ENCODE results near the gene APBA2. TPM values are rescaled to one million over a fixed set of nuclear protein-coding genes. Genes with fewer than 3 reads are reported as not detected.

The APBA2 gene
- total RNA-seq, 1 experiment from 2014 or later, result not detected

DNA sequence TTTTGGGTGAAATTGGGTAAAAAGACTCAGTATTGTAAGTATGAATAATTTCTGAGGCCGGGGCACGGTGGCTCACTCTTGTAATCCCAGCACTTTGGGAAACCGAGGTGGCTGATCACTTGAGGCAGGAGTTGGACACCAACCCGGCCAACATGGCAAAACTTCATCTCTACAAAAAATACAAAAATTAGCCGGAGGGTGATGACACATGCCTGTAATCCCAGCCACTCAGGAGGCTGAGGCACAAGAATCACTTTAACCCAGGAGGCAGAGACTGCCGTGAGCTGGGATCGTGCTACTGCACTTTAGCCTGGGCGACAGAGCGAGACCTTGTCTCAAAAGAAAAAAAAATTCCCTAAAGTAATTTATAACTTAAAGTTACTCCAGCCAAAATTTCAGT, 162.2 kb downstream of the APBA2 start:
- CTCF ChIA-PET, result no interaction called here

GRCh38 chr15:29050870-29051269, 165.1 kb downstream of the APBA2 start:
- POLR2A ChIA-PET, result no interaction called here
- no peak overlapping the region for H3K4me3 ChIP-seq (ENCODE audit: low read depth, low read length)
- Mint-ChIP-seq H3K4me3 (ENCODE audit: unreplicated experiment) (no peak overlapping the region), H3K27me3 (ENCODE audit: insufficient read depth, unreplicated experiment) (no peaks in the 10 kb centered on the region), H3K4me1 (ENCODE audit: low read depth, unreplicated experiment) (no peaks in the 10 kb centered on the region), H3K36me3 (ENCODE audit: insufficient read depth, unreplicated experiment) (no peaks in the 10 kb centered on the region), H3K9me3 (ENCODE audit: unreplicated experiment) (no peaks in the 10 kb centered on the region), H3K27ac (ENCODE audit: unreplicated experiment) (no peak overlapping the region)
- H3K27me3 ChIP-seq (replicated peaks; ENCODE audit: control insufficient read depth, insufficient read depth, low read length), result no peaks in the 10 kb centered on the region
- BruUV-seq (replicated peaks), result no TSS peak
- no peak for DNase-seq
- no peak for TF ChIP-seq CTCF (IDR thresholded peaks at IDR 0.05; ENCODE audit: insufficient read depth in 1 of 2, low read depth in 1 of 2, low read length in 1 of 2, severe bottlenecking in 1 of 2, unreplicated experiment in 1 of 2)
- intact Hi-C loops (cut with micrococcal nuclease; ENCODE audit: unreplicated experiment), result no loop called here
- H3K4me1 ChIP-seq, result no peaks in the 10 kb centered on the region
- H3K36me3 ChIP-seq (ENCODE audit: control insufficient read depth, insufficient read depth, low read length), result no peaks in the 10 kb centered on the region
- H3K9me3 ChIP-seq, result no peaks in the 10 kb centered on the region
- CTCF ChIA-PET, result no interaction called here

More for the DNA sequence above, 162.2 kb downstream of the APBA2 start:
- H3K36me3 Mint-ChIP-seq (ENCODE audit: insufficient read depth, unreplicated experiment), result no peaks in the 10 kb centered on the region
- no peak overlapping the region for H3K4me3 Mint-ChIP-seq (ENCODE audit: unreplicated experiment)
- POLR2A ChIA-PET, result no interaction called here
- Histone ChIP-seq H3K9me3 (no peaks in the 10 kb centered on the region), H3K4me3 (ENCODE audit: low read depth, low read length) (no peak overlapping the region), H3K4me1 (no peaks in the 10 kb centered on the region), H3K36me3 (ENCODE audit: control insufficient read depth, insufficient read depth, low read length) (no peaks in the 10 kb centered on the region), H3K27me3 (replicated peaks; ENCODE audit: control insufficient read depth, insufficient read depth, low read length) (no peaks in the 10 kb centered on the region)
- H3K4me1 Mint-ChIP-seq (ENCODE audit: low read depth, unreplicated experiment), result no peaks in the 10 kb centered on the region
- intact Hi-C loops (cut with micrococcal nuclease; ENCODE audit: unreplicated experiment), result no loop called here
- no peak for DNase-seq
- no peak for TF ChIP-seq CTCF (IDR thresholded peaks at IDR 0.05; ENCODE audit: insufficient read depth in 1 of 2, low read depth in 1 of 2, low read length in 1 of 2, severe bottlenecking in 1 of 2, unreplicated experiment in 1 of 2)
- H3K9me3 Mint-ChIP-seq (ENCODE audit: unreplicated experiment), result no peaks in the 10 kb centered on the region
- H3K27ac Mint-ChIP-seq (ENCODE audit: unreplicated experiment), result no peak overlapping the region
- no TSS peak for BruUV-seq (replicated peaks)
- no peaks in the 10 kb centered on the region for H3K27me3 Mint-ChIP-seq (ENCODE audit: insufficient read depth, unreplicated experiment)

DNA sequence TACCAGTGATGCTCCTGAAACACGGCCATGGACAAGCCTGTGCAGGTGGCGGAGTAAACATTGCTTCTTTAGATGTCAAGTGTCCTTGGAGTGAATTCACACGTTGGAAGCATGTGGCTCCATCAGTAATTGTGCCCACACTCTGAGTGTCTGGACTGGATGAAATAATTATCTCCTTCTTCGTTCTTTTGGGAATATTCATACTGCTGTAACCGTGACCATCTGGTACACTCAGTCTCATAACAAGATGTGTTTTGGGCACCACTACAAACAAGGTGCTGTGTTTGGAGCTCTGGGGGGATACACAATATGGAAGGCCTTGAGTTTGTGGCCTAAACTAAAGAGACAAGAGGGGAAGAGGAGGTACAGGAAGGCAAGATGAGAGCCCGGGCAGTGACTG, 165.6 kb downstream of the APBA2 start:
- BruUV-seq (replicated peaks), result no TSS peak
- ChIA-PET CTCF (no interaction called here), POLR2A (no interaction called here)
- no peaks in the 10 kb centered on the region for H3K9me3 ChIP-seq
- intact Hi-C loops (cut with micrococcal nuclease; ENCODE audit: unreplicated experiment), result no loop called here
- no peaks in the 10 kb centered on the region for H3K36me3 ChIP-seq (ENCODE audit: control insufficient read depth, insufficient read depth, low read length)
- TF ChIP-seq CTCF (IDR thresholded peaks at IDR 0.05; ENCODE audit: insufficient read depth in 1 of 2, low read depth in 1 of 2, low read length in 1 of 2, severe bottlenecking in 1 of 2, unreplicated experiment in 1 of 2), result no peak
- Mint-ChIP-seq H3K9me3 (ENCODE audit: unreplicated experiment) (no peaks in the 10 kb centered on the region), H3K4me1 (ENCODE audit: low read depth, unreplicated experiment) (no peaks in the 10 kb centered on the region), H3K36me3 (ENCODE audit: insufficient read depth, unreplicated experiment) (no peaks in the 10 kb centered on the region), H3K27me3 (ENCODE audit: insufficient read depth, unreplicated experiment) (peaks cover 3% of the 10 kb centered on the region), H3K4me3 (ENCODE audit: unreplicated experiment) (no peak overlapping the region), H3K27ac (ENCODE audit: unreplicated experiment) (no peak overlapping the region)
- no peaks in the 10 kb centered on the region for H3K27me3 ChIP-seq (replicated peaks; ENCODE audit: control insufficient read depth, insufficient read depth, low read length)
- no peak for DNase-seq
- no peaks in the 10 kb centered on the region for H3K4me1 ChIP-seq
- no peak overlapping the region for H3K4me3 ChIP-seq (ENCODE audit: low read depth, low read length)
